Kidney epithelial cell (primary cell): ENCODE data around the gene THEMIS. TPM values are rescaled to one million over a fixed set of nuclear protein-coding genes. Genes with fewer than 3 reads are reported as not detected.

Source experiments
- DNase-seq: peaks from one replicate; pipeline ENCODE4 v3.0.0-alpha.2; 2010; ENCODE audit warnings: low read depth
- H3K27me3 ChIP-seq: 2 replicates; pipeline ENCODE4 v1.6.0; 2011; ENCODE audit warnings: low read length; ENCODE audit not compliant: control insufficient read depth, insufficient read depth
- H3K36me3 ChIP-seq: 2 replicates; pipeline ENCODE4 v1.5.1; 2011; ENCODE audit warnings: low read length; ENCODE audit not compliant: control insufficient read depth, insufficient read depth
- H3K4me3 ChIP-seq: 2 replicates; pipeline ENCODE4 v1.5.1; 2011; ENCODE audit warnings: low read depth, mild to moderate bottlenecking, control low read depth, low read length
- total RNA-seq: library from RNA; depleted of rRNA; stranded (reverse); fragments of >200 nt; gene quantifications from 2 replicates; pipeline ENCODE4 v1.2.3, GENCODE V29; 2015
- TF ChIP-seq, protein P1 (sequence below): IDR thresholded peaks from 2 replicates; pipeline ENCODE4 v1.5.1; 2011; ENCODE audit warnings: mild to moderate bottlenecking, moderate library complexity, low read length, control low read depth, inconsistent platforms; ENCODE audit not compliant: insufficient read depth, poor library complexity, severe bottlenecking

Gene THEMIS, protein sequence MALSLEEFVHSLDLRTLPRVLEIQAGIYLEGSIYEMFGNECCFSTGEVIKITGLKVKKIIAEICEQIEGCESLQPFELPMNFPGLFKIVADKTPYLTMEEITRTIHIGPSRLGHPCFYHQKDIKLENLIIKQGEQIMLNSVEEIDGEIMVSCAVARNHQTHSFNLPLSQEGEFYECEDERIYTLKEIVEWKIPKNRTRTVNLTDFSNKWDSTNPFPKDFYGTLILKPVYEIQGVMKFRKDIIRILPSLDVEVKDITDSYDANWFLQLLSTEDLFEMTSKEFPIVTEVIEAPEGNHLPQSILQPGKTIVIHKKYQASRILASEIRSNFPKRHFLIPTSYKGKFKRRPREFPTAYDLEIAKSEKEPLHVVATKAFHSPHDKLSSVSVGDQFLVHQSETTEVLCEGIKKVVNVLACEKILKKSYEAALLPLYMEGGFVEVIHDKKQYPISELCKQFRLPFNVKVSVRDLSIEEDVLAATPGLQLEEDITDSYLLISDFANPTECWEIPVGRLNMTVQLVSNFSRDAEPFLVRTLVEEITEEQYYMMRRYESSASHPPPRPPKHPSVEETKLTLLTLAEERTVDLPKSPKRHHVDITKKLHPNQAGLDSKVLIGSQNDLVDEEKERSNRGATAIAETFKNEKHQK
- total RNA-seq, result not detected in 2 replicates

DNA sequence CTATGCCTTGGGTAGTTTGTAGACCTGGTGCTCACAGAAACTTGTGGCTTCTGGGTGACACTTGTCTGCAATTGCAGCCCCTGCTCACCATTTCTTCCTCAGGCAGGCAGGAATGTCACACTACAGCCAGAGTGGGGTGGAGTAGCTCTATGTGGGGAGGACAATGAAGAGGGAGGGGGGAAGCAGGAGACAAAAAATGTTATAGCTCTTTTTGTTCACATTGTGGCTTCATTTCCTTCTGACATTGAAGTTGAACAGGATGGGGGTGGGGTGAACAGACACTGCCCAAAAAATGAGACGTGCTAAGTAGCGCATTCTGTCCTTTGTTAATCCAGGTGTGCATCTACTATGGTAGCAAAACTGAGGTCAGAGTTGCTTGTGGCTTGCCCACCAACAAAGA is at the start of gene THEMIS:
Gene THEMIS (minus strand): TSS at position 124 of the 400 bp plus-strand sequence. CDS start 126 bp downstream, outside the sequence.
- Histone ChIP-seq H3K4me3 (no peak within 1 kb of the TSS), H3K27me3 (no peaks in the 10 kb centered on the region), H3K36me3 (no peaks in the 10 kb centered on the region)
- no peak for DNase-seq
- TF ChIP-seq, protein P1, sequence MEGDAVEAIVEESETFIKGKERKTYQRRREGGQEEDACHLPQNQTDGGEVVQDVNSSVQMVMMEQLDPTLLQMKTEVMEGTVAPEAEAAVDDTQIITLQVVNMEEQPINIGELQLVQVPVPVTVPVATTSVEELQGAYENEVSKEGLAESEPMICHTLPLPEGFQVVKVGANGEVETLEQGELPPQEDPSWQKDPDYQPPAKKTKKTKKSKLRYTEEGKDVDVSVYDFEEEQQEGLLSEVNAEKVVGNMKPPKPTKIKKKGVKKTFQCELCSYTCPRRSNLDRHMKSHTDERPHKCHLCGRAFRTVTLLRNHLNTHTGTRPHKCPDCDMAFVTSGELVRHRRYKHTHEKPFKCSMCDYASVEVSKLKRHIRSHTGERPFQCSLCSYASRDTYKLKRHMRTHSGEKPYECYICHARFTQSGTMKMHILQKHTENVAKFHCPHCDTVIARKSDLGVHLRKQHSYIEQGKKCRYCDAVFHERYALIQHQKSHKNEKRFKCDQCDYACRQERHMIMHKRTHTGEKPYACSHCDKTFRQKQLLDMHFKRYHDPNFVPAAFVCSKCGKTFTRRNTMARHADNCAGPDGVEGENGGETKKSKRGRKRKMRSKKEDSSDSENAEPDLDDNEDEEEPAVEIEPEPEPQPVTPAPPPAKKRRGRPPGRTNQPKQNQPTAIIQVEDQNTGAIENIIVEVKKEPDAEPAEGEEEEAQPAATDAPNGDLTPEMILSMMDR, result no peak

DNA sequence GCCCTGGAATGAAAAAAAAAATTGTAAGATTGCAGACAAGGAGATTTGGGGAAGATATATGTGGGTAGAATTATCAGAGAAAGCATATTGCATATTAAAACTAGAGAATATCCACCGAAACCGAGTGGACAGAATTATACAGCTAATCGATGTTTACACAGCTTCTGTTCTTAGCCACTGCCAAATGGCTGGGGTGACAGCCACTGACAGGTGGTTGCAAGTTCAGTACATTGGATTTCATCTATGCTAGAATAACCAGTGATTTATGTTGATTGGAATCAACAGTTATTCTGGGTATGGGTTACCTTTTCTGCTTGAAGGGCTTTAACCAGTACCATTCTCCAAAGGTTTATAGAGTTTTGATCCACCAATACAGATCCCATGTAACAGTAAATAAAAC is 48.4 kb upstream of the THEMIS start:
- Histone ChIP-seq H3K36me3 (no peaks in the 10 kb centered on the region), H3K4me3 (no peak overlapping the region), H3K27me3 (no peaks in the 10 kb centered on the region)
- TF ChIP-seq, protein P1, result no peak
- no peak for DNase-seq

DNA sequence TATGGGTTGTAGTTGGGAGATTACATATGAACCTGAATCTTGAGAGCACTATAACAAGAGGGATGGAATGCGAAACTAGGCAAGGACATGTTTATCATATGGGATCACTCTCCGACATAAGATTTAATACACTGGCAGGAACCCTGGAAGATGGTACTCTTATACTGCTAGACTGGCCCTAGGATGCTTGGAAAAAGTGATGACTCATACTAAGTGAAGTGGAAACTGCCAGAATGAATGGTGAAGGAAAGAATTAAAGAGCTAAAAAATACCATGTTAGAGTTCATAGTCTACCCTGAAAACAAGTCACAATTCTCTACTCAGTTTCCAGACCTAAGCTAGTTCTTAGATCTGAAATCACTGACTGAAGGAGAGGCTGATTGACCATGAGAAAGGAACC is 45.5 kb upstream of the THEMIS start:
- TF ChIP-seq, protein P1, result no peak
- H3K4me3 ChIP-seq, result no peak overlapping the region
- no peaks in the 10 kb centered on the region for H3K27me3 ChIP-seq
- DNase-seq, result no peak
- no peaks in the 10 kb centered on the region for H3K36me3 ChIP-seq

DNA sequence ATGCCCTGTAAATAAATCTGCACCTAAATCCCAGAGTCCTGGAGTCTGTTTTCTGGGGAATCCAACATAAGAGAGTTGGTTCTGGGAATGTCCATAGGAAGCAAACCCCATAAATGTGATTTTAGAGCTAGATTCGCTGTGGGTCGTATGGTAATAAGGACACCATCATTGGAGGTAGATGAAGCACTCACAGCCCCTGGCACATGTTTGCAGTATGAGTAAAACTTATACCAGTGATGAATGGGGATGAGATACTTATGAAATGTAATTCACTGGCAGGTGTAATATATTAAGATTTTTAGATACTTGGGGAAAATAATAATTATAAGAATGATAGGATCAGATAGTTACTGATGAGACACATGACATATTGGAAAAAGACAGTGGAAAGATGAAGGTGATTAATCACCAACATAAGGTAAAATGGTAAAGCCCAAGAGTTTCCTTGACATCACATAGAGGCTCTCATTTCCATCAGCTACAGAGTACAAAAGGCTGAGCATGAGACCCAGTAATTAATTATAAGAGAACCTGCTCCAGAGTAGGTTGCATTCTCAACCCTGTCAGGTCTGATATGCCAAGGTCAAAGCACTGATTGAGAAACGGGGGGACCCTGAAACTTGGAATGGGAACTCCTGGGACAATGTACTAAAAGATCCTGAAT is 44.7 kb upstream of the THEMIS start:
- Histone ChIP-seq H3K27me3 (no peaks in the 10 kb centered on the region), H3K36me3 (no peaks in the 10 kb centered on the region), H3K4me3 (no peak overlapping the region)
- DNase-seq, result no peak
- TF ChIP-seq, protein P1, result no peak

DNA sequence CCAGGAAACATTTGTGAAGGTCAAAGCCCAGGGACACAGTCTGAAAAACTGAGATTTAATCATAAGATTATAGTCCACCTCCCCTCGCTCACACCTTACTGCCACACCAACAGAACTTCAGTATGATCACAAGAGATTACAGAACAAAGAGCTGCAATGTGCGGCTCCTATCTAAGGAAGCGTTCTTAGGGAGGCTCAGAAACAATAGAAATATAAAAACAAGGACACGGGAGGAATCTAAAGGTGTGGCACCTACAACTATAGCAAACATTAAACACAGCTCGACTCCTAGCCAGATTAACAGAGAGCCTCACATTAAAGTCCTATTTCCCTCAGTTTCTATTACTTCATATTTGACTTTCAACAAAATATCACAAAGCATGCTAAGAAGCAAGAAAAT is 40.4 kb upstream of the THEMIS start:
- Histone ChIP-seq H3K4me3 (no peak overlapping the region), H3K27me3 (no peaks in the 10 kb centered on the region), H3K36me3 (no peaks in the 10 kb centered on the region)
- no peak for DNase-seq
- TF ChIP-seq, protein P1, result no peak
